ENCODE results near the gene SRPRB. TPM values are rescaled to one million over a fixed set of nuclear protein-coding genes. Genes with fewer than 3 reads are reported as not detected.

The SRPRB gene
- total RNA-seq, 4 donors from 2014 or later = 13.8 to 32.1 (median 24.4) TPM

- Histone ChIP-seq H3K36me3 (peaks cover 0 to 51% of the 10 kb centered on the region in 2 donors), H3K9me3 (no peaks in the 10 kb centered on the region), H3K27ac (no peak overlapping the region), H3K4me1 (no peaks in the 10 kb centered on the region), H3K27me3 (no peaks in the 10 kb centered on the region), H3K4me3 (no peak overlapping the region)
- no peak for ATAC-seq
- 13% methylated on average over 1 of the region's 1 CpG; no CpG with 5 or more reads in 1 of the 2 donors for WGBS, 2 donors (ENCODE audit: low coverage in 1 of 2)
- TF ChIP-seq POLR2A (IDR thresholded peaks at IDR 0.05) = no peak
- TF ChIP-seq CTCF (IDR thresholded peaks at IDR 0.05) = no peak
- TF ChIP-seq EP300 (IDR thresholded peaks at IDR 0.05) = no peak
- no peak for TF ChIP-seq POLR2AphosphoS5 (IDR thresholded peaks at IDR 0.05)
Measured at GRCh38 chr3:133827136-133827535, 21.5 kb downstream of the SRPRB start.

GRCh38 chr3:133827684-133828083, 22.1 kb downstream of the SRPRB start:
- H3K4me1 ChIP-seq = no peaks in the 10 kb centered on the region
- WGBS, 2 donors (ENCODE audit: low coverage in 1 of 2) = 82 to 100% methylated on average over 1 to 2 of the region's 4 CpGs
- ATAC-seq = no peak

GRCh38 chr3:133828576-133829309, 23.1 kb downstream of the SRPRB start:
- no peak overlapping the region for H3K4me3 ChIP-seq
- no peaks in the 10 kb centered on the region for H3K27me3 ChIP-seq
- ATAC-seq = no peak
- TF ChIP-seq POLR2A (IDR thresholded peaks at IDR 0.05) (no peak), CTCF (IDR thresholded peaks at IDR 0.05) (no peak), EP300 (IDR thresholded peaks at IDR 0.05) (no peak), POLR2AphosphoS5 (IDR thresholded peaks at IDR 0.05) (no peak)
- H3K27ac ChIP-seq = no peak overlapping the region
- no peaks in the 10 kb centered on the region for H3K9me3 ChIP-seq
- WGBS, 2 donors (ENCODE audit: low coverage in 1 of 2) = 73 to 80% methylated on average over 1 to 6 of the region's 12 CpGs
- no peaks in the 10 kb centered on the region for H3K4me1 ChIP-seq
- H3K36me3 ChIP-seq = peaks cover 0 to 51% of the 10 kb centered on the region in 2 donors

More at GRCh38 chr3:133827684-133828083, 22.1 kb downstream of the SRPRB start:
- Histone ChIP-seq H3K36me3 (peaks cover 0 to 51% of the 10 kb centered on the region in 2 donors), H3K27me3 (no peaks in the 10 kb centered on the region), H3K9me3 (no peaks in the 10 kb centered on the region), H3K27ac (no peak overlapping the region), H3K4me3 (no peak overlapping the region)
- TF ChIP-seq CTCF (IDR thresholded peaks at IDR 0.05) (no peak), POLR2A (IDR thresholded peaks at IDR 0.05) (no peak), EP300 (IDR thresholded peaks at IDR 0.05) (no peak), POLR2AphosphoS5 (IDR thresholded peaks at IDR 0.05) (no peak)

GRCh38 chr3:133829310-133829707, 23.7 kb downstream of the SRPRB start:
- H3K27me3 ChIP-seq = no peaks in the 10 kb centered on the region
- H3K4me3 ChIP-seq = no peak overlapping the region
- no peak for TF ChIP-seq POLR2AphosphoS5 (IDR thresholded peaks at IDR 0.05)
- TF ChIP-seq POLR2A (IDR thresholded peaks at IDR 0.05) = no peak
- TF ChIP-seq CTCF (IDR thresholded peaks at IDR 0.05) = no peak
- TF ChIP-seq EP300 (IDR thresholded peaks at IDR 0.05) = no peak
- H3K9me3 ChIP-seq = no peaks in the 10 kb centered on the region
- 80% methylated on average over 1 to 3 of the region's 3 CpGs for WGBS, 2 donors (ENCODE audit: low coverage in 1 of 2)
- no peak for ATAC-seq
- H3K27ac ChIP-seq = no peak overlapping the region
- peaks cover 0 to 51% of the 10 kb centered on the region in 2 donors for H3K36me3 ChIP-seq
- no peaks in the 10 kb centered on the region for H3K4me1 ChIP-seq

- Histone ChIP-seq H3K27me3 (no peaks in the 10 kb centered on the region), H3K9me3 (no peaks in the 10 kb centered on the region), H3K27ac (no peak overlapping the region), H3K4me1 (no peaks in the 10 kb centered on the region), H3K4me3 (no peak overlapping the region), H3K36me3 (peaks cover 0 to 51% of the 10 kb centered on the region in 2 donors)
- 84 to 100% methylated on average over 1 to 2 of the region's 3 CpGs for WGBS, 2 donors (ENCODE audit: low coverage in 1 of 2)
- TF ChIP-seq POLR2AphosphoS5 (IDR thresholded peaks at IDR 0.05) (no peak), EP300 (IDR thresholded peaks at IDR 0.05) (no peak), CTCF (IDR thresholded peaks at IDR 0.05) (no peak), POLR2A (IDR thresholded peaks at IDR 0.05) (no peak)
- ATAC-seq = no peak
Measured at GRCh38 chr3:133830071-133830470, 24.5 kb downstream of the SRPRB start.
